ENCODE results near the gene CCDC9.

DNA sequence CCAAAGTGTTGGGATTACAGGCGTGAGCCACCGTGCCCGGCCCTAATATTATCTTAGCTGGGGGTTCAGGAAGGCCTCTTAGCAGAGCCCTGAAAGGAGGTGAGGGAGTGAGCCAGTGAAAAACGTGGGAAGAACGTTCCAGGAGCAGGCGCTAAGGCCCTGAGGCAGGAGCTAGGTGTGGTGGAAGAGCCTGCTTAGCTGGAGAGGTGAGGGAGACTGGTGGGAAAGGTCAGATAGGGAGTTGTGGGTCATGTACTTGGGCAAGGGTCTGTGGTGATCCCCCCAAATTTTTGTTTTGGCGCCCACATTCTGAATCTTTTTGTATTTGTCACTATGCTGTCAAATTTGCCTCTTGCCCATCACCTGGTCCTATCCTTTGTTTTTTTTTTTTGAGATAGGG, 13.3 kb downstream of the CCDC9 start:
- no peak for TF ChIP-seq POLR2AphosphoS5 (IDR thresholded peaks at IDR 0.05)
- TF ChIP-seq, protein P1, sequence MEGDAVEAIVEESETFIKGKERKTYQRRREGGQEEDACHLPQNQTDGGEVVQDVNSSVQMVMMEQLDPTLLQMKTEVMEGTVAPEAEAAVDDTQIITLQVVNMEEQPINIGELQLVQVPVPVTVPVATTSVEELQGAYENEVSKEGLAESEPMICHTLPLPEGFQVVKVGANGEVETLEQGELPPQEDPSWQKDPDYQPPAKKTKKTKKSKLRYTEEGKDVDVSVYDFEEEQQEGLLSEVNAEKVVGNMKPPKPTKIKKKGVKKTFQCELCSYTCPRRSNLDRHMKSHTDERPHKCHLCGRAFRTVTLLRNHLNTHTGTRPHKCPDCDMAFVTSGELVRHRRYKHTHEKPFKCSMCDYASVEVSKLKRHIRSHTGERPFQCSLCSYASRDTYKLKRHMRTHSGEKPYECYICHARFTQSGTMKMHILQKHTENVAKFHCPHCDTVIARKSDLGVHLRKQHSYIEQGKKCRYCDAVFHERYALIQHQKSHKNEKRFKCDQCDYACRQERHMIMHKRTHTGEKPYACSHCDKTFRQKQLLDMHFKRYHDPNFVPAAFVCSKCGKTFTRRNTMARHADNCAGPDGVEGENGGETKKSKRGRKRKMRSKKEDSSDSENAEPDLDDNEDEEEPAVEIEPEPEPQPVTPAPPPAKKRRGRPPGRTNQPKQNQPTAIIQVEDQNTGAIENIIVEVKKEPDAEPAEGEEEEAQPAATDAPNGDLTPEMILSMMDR (IDR thresholded peaks at IDR 0.05), result no peak

All from prostate gland (tissue), 2 donors.